Stimulated activated memory B cell treated with anti-CD40 and anti-IgM and Interleukin-4, amounts not matched to agents 10 μg/mL and 1 μg/mL and 100 μg/mL, for 72 hours (primary cell): ENCODE measurements around the gene AGFG1.

Source experiments
- ATAC-seq: fragments of 150-1000 bp; cut with Tn5 transposase; 2 replicates; pipeline ENCODE4 v1.10.0; 2021
- H3K27ac Mint-ChIP-seq: one replicate; pipeline ENCODE4 v1.8.0; 2022; ENCODE audit warnings: mild to moderate bottlenecking, mixed read lengths
- H3K27me3 Mint-ChIP-seq: one replicate; pipeline ENCODE4 v1.8.0; 2022; ENCODE audit warnings: mixed read lengths
- H3K36me3 Mint-ChIP-seq: one replicate; pipeline ENCODE4 v1.8.0; 2022; ENCODE audit warnings: mixed read lengths
- H3K4me1 Mint-ChIP-seq: one replicate; pipeline ENCODE4 v1.8.0; 2022; ENCODE audit warnings: mixed read lengths
- H3K4me3 Mint-ChIP-seq: one replicate; pipeline ENCODE4 v1.8.0; 2022; ENCODE audit warnings: mild to moderate bottlenecking, moderate library complexity, mixed read lengths
- H3K9me3 Mint-ChIP-seq: one replicate; pipeline ENCODE4 v1.8.0; 2022; ENCODE audit warnings: mixed read lengths

AGFG1 gene

DNA sequence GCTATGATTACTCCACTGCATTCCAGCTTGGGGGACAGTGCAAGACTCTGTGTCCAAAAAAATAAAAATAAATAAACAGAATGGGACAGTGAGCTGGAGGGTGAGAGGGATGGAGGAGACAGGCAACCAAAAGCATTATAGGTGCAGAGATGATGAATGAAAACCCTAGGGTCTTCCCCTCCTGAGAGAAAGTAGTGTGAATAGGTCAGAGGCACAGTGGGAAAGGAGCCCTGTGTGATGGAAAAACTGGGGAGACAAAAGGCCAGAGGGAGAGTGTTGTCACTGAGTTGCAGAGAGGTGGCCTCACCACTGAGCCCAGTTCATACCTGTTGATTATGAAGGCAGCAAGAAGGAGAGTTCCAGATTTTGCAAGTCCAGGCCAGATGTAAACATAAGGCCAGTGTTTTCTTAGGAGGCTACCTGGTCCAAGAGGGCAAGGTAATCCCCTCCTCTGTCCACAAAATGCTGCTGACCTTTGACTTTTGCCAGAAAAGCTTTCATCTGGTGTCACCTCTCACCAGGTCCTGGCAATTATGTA is 17.6 kb upstream of the AGFG1 start:
- Mint-ChIP-seq H3K4me1 (peaks cover 44% of the 10 kb centered on the region), H3K4me3 (no peak overlapping the region), H3K27me3 (no peaks in the 10 kb centered on the region), H3K36me3 (no peaks in the 10 kb centered on the region), H3K9me3 (no peaks in the 10 kb centered on the region), H3K27ac (no peak overlapping the region)
- no peak for ATAC-seq

DNA sequence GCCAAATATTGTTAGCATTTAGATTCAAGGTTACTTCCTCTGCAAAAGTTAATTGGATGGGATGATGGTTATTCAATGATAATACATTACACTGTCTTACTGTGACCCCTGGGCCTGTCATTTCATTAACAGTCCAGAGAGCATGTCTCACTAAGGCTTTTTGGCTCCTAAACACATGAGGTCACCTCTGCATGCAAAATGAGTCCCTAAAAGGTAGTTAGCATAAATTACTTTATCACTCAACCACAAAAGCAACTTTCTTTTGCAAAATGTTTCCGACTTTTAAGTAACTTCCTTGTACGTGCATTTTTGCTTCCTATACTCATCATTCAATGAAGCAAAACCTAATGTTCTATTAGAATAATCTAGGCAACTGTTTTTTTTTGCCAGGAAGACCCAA is 16.8 kb upstream of the AGFG1 start:
- no peaks in the 10 kb centered on the region for H3K9me3 Mint-ChIP-seq
- H3K36me3 Mint-ChIP-seq: no peaks in the 10 kb centered on the region
- peaks cover 52% of the 10 kb centered on the region for H3K4me1 Mint-ChIP-seq
- no peaks in the 10 kb centered on the region for H3K27me3 Mint-ChIP-seq
- no peak for ATAC-seq
- no peak overlapping the region for H3K4me3 Mint-ChIP-seq
- H3K27ac Mint-ChIP-seq: no peak overlapping the region

DNA sequence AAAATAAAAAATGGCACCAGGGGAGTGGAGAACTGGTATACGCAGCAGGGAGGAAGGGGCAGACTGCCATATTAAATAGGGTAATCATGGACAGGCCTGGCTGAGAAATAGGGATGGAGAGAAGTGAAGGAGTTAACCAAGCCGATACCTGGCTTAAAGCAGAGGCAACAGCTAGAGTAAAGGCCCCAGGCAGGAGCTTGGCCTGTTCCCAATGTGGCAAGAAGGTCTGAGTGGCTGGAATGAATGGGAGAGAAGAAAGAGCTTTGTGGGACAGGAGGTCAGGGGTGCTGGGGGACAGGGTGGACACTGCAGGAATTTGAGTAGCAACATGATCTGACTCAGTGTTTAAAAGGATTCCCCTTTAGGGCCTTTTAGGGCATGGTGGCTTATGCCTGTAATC is 15.9 kb upstream of the AGFG1 start:
- H3K36me3 Mint-ChIP-seq: no peaks in the 10 kb centered on the region
- H3K27ac Mint-ChIP-seq: peak overlapping the region; percentile 90
- no peaks in the 10 kb centered on the region for H3K27me3 Mint-ChIP-seq
- H3K9me3 Mint-ChIP-seq: no peaks in the 10 kb centered on the region
- peaks cover 61% of the 10 kb centered on the region for H3K4me1 Mint-ChIP-seq
- no peak overlapping the region for H3K4me3 Mint-ChIP-seq
- no peak for ATAC-seq

DNA sequence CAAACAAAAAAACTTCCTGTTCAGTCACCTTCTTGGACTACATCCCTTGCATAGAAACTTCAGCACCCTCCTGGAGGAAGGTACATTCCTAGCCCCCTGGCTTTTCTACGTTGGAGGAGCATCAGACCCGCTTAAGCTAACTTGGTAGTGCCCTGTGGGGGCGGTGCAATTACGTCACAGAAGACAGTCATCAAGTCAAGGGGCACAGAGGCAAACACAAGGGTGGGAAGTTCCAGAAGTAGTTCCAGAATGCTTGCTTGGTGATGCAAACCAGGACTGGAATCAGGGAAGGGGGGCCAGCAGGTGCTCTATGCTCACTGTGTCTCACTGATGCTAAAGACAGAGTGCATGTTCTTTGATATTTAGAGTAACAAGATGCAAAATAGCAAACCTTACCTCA is 15.2 kb upstream of the AGFG1 start:
- peak overlapping the region; percentile 90 for H3K27ac Mint-ChIP-seq

DNA sequence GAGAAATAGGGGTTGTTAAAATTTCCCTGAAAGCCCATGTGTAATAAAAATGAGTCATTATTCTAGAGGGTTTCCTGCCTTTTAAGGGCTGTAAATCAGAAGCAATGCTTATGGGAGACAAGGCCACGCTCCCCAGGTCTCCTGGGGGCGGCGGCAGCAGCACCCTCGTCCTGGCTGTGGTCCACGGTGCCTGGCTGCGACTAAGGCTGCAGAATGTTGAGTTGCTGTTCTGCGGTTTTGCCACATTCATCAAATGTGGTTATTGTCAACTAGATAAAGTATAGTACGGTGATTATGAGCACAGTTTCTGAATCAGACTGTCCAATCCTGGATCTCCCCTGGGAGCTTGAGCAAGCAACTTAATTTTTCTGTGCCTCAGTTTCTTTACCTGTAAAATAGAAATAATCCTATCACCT is 11.9 kb upstream of the AGFG1 start:
- peaks cover 90% of the 10 kb centered on the region for H3K4me1 Mint-ChIP-seq
- H3K27ac Mint-ChIP-seq: peak overlapping the region; percentile 90
- no peaks in the 10 kb centered on the region for H3K36me3 Mint-ChIP-seq
- H3K27me3 Mint-ChIP-seq: no peaks in the 10 kb centered on the region
- ATAC-seq: peak; percentile 82
- H3K9me3 Mint-ChIP-seq: no peaks in the 10 kb centered on the region
- H3K4me3 Mint-ChIP-seq: peak overlapping the region; percentile 44

More for the DNA sequence above, 15.2 kb upstream of the AGFG1 start:
- H3K4me1 Mint-ChIP-seq: peaks cover 68% of the 10 kb centered on the region
- no peaks in the 10 kb centered on the region for H3K27me3 Mint-ChIP-seq
- H3K9me3 Mint-ChIP-seq: no peaks in the 10 kb centered on the region
- no peaks in the 10 kb centered on the region for H3K36me3 Mint-ChIP-seq
- H3K4me3 Mint-ChIP-seq: no peak overlapping the region
- no peak for ATAC-seq

DNA sequence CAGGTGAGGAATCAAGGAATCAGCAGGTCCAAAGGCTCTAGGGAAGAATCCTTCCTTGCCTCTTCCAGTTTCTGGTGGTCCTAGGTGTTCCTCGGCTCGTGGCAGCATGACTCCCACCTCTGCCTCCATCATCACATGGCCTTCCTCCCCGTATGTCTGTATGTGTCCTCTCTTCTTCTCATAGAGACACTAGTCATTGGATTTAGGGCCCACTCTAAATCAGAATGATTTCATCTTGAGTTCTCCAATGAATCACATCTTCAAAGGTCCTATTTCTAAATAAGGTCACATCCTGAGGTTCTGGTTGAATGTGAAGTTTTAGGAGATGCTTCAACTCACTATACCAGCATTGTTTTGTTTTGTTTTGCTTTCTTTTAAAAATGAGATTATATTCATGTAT is 11.1 kb upstream of the AGFG1 start:
- Mint-ChIP-seq H3K4me1 (peaks cover 87% of the 10 kb centered on the region), H3K9me3 (no peaks in the 10 kb centered on the region), H3K27ac (peak overlapping the region; percentile 90), H3K4me3 (no peak overlapping the region), H3K36me3 (no peaks in the 10 kb centered on the region), H3K27me3 (no peaks in the 10 kb centered on the region)
- ATAC-seq: no peak

DNA sequence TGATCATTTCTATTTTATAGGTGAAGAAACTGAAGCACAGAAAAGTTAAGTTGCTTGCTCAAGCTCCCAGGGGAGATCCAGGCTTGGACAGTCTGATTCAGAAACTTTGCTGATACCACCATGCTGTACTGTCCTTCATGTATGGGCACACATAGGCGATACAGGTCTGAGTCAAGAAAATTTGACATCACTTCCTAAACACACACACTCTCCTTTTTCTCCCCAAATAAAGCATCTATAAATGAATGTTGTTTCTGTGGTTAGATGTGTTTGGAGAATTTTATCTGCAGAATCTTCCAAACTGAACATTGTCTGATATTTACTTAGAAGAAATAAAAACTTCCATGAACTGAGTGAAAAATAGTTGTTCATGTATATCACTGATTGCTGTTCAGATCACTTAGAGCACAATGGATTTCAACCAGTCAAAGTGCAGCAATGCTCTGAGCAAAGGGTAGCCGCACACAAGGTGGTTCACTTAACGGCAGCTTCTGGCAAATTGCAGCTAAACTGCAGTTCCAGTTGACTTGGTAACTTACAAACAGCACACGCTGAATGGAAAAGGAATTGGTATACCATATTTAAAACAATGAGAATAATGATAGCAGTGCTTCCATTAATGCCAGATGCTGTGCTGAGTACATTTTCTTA is 10.0 kb upstream of the AGFG1 start:
- peak overlapping the region; percentile 41 for H3K4me3 Mint-ChIP-seq
- peak overlapping the region; percentile 90 for H3K27ac Mint-ChIP-seq
- H3K36me3 Mint-ChIP-seq: no peaks in the 10 kb centered on the region
- no peaks in the 10 kb centered on the region for H3K27me3 Mint-ChIP-seq
- H3K4me1 Mint-ChIP-seq: peaks cover 76% of the 10 kb centered on the region
- no peaks in the 10 kb centered on the region for H3K9me3 Mint-ChIP-seq
- ATAC-seq: peak; percentile 14

DNA sequence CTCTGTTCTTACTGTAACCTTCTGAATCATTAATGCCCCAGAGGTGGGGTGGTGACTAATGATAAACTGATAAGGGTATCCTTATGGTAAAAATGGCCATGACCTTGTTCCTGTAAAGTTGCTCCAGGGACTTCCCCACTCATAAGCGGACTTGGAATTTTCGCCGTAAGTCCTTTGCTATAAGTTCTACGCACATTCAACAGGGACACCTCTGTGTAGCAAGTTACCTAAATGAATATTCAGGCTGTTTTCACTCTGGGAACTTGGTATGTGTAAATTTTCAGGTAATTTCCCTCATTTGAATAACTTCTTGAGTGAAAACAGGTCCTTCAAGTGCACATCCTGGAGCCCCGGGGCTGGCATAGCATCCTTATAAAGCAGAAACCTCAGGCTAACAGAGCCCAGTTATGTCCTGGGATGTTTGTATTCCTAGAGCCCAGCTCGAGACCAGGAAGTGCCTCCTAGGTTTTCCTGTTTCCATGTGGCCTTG is 9.4 kb upstream of the AGFG1 start:
- peak overlapping the region; percentile 41 for H3K4me3 Mint-ChIP-seq
- no peaks in the 10 kb centered on the region for H3K36me3 Mint-ChIP-seq
- no peaks in the 10 kb centered on the region for H3K27me3 Mint-ChIP-seq
- peak; percentile 75 for ATAC-seq
- no peaks in the 10 kb centered on the region for H3K9me3 Mint-ChIP-seq
- H3K4me1 Mint-ChIP-seq: peaks cover 72% of the 10 kb centered on the region
- peak overlapping the region; percentile 90 for H3K27ac Mint-ChIP-seq

DNA sequence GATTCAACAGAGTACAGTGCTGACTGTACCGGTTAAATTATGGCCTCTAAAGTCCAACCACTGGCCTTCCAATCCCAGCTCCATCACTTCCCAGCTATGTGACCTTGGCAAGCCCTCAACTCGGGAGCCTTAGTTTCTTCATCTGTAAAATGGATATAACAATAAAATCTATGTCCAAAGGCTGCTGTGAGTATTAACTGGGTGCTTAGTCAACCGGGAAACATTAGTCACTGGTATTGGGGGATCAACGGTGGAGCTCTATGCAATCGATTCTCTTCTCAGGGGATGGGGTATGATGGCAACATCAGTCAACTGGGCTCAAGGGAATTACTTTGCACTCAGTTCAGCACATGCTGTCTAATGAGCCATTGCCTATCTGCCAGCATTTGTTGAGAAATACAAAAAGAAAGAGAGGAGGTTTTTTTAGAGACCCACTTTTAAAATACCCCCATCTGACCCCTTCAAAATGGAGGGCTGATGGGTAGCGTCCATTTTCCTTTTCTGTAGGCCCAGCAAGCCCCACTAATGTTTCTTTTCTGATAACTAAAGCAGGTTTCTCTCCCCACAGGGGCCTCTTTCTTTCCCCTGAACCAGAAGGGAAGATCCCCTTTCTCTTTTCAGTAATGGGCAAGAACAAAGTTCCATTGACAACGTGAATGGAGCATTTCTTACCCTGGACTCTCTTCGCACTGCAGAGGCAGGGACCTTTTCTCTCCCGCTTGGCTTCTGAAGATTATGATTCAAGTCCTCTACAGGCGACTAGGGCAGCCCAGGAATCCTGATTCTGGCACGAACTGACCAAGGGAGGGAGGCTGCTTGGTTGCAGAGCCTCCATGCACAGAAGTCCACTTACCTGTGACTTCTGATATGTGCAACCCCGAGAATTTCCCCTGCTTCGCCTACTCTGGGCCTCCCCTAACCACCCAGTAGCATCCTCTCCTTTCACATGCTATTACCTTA is 8.7 kb upstream of the AGFG1 start:
- peak; percentile 56 for ATAC-seq

DNA sequence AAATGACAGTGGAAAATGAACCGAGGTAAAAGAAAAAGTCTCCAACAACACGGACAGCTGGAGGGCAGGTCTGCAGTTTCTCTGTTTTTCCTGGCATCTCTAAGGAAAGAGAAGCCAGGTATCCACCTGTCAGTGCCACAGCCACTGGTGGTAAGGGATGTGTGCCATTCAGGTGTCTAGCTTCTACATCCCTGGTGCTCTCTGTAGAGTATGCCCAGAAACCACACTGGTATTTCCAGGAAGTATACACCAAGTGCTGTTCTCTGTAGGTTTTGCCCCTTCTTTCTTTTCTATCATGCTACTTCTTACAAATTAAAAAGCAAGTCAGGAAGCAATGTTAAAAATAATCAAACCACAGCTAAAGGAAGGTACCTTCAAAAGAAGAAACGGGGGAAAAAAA is 7.6 kb upstream of the AGFG1 start:
- Mint-ChIP-seq H3K4me3 (no peak overlapping the region), H3K9me3 (no peaks in the 10 kb centered on the region), H3K36me3 (no peaks in the 10 kb centered on the region), H3K4me1 (peaks cover 57% of the 10 kb centered on the region), H3K27ac (peak overlapping the region; percentile 90), H3K27me3 (no peaks in the 10 kb centered on the region)
- ATAC-seq: no peak

More for the DNA sequence above, 8.7 kb upstream of the AGFG1 start:
- Mint-ChIP-seq H3K27me3 (no peaks in the 10 kb centered on the region), H3K4me1 (peaks cover 67% of the 10 kb centered on the region), H3K9me3 (no peaks in the 10 kb centered on the region), H3K4me3 (peak overlapping the region; percentile 49), H3K36me3 (no peaks in the 10 kb centered on the region), H3K27ac (peak overlapping the region; percentile 90)

DNA sequence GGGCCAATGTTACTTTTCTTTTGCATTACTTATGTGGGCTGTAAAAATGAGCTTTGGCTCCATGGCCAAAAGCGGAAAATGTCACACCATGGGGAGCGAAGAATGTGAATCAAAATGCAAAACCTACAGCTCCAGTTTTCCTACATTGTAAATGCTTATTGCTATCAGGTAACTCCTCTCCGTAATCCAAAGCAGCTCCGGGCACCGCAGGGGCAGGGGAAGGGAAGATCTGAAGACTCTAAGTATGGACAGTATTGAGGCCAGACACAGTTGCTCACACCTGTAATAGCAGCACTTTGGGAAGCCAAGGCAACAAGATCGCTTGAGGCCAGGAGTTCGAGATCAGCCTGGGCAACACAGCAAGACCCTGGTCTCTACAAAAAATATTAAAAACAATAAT is 7.1 kb upstream of the AGFG1 start:
- Mint-ChIP-seq H3K4me3 (no peak overlapping the region), H3K36me3 (no peaks in the 10 kb centered on the region), H3K9me3 (no peaks in the 10 kb centered on the region), H3K27me3 (no peaks in the 10 kb centered on the region), H3K27ac (peak overlapping the region; percentile 90), H3K4me1 (peaks cover 53% of the 10 kb centered on the region)
- ATAC-seq: no peak

DNA sequence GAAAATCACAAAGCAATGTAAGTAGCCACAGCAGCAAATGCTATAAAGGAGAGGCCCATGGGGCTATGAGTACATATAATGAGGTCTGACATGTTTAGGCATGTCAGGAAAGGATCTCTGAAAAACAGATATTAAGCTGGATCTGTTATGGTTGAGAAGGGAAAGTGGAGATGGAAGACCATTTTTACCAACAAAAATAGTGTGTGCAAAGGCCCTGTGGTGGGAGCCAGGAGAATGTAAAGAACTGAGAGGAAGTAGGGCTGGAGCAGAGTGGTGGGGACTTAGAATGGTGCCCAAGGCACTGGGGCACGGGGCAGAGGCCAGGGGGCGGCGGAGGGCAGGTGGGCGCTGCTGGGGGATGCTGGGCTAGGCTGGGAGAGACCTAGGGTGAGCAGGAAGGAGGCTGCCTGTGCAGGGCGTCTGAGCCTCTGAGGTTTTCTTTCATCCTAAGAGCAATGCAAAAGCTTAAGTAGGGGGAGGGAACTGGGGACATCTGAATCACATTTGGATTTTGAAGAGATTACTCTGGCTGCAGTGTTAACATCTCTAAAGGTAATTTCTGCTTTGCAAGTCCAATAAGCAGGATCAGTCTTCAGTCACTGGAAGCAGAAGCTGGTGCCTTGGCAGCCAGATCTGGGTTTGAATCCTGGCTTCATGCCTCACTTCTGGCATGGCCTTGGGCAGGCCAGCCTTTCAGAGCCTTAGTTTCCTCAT is 4.9 kb upstream of the AGFG1 start:
- no peak for ATAC-seq

DNA sequence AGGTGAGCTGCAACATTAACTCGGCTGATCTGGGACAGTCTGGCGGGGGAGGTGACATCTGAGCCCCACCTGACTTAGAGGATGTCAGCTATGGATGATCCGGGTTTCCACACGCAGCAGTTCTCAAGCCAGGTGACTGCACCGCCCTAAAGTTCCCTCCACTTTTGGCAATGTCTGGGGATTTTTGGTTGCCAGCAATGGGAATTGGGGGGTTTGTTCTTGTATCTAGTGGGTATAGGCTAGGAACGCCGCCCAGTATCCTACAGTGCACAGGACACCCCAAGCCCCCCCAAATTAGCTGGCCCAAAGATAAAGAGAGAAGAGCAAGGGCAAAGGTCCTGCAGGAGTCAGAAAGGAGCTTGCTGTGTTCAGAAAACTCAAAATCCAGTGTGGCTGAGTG is 544 bp upstream of the AGFG1 start:
- Mint-ChIP-seq H3K36me3 (no peaks in the 10 kb centered on the region), H3K9me3 (no peaks in the 10 kb centered on the region), H3K4me3 (peak overlapping the region; percentile 64), H3K27me3 (no peaks in the 10 kb centered on the region), H3K27ac (peak overlapping the region; percentile 48), H3K4me1 (peaks cover 45% of the 10 kb centered on the region)
- ATAC-seq: no peak

More for the DNA sequence above, 4.9 kb upstream of the AGFG1 start:
- Mint-ChIP-seq H3K9me3 (no peaks in the 10 kb centered on the region), H3K27me3 (no peaks in the 10 kb centered on the region), H3K4me3 (no peak overlapping the region), H3K36me3 (no peaks in the 10 kb centered on the region), H3K27ac (no peak overlapping the region), H3K4me1 (peaks cover 41% of the 10 kb centered on the region)

DNA sequence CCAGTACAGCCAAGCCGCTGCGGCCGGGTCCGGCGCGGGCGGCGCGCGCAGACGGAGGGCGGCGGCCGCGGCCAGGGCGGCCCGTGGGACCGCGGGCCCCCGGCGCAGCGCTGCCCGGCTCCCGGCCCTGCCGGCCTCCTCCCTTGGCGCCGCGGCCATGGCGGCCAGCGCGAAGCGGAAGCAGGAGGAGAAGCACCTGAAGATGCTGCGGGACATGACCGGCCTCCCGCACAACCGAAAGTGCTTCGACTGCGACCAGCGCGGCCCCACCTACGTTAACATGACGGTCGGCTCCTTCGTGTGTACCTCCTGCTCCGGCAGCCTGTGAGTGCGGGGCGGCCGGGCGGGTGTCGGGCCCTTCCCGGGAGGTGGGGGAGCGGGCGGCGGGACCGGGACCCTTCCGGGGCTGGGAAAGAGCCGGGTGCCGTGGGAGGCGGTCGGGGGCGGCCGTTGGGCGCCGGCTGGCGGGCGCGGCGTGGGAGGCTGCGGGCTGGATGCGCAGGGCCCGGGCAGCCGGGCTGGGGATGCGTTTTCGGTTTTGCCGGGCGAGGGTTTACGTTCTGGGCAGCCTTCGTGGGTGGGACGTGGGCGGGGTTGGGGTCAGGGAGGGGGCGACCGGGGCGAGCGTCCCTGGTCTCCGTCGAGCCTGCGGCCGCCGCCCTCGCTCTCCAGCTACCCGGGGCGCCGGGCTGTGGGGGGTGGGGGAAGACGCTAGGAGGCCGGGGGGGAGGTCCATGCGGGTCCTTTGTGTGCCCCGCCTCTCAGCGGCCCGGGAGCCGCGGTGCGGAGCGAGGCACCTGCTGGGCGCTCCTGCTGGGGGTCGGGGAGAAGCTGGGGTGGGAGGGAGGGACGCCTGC is 537 bp downstream of the AGFG1 start:
- Mint-ChIP-seq H3K4me3 (peak overlapping the region; percentile 79), H3K9me3 (no peaks in the 10 kb centered on the region), H3K4me1 (peaks cover 45% of the 10 kb centered on the region), H3K27ac (peak overlapping the region; percentile 48), H3K36me3 (no peaks in the 10 kb centered on the region), H3K27me3 (no peaks in the 10 kb centered on the region)
- peak; percentile 88 for ATAC-seq
